HFFc6 (cell line): ENCODE data around the gene TNFRSF18. TPM values are rescaled to one million over a fixed set of nuclear protein-coding genes. Genes with fewer than 3 reads are reported as not detected.

ENCODE experiments used
- DNase-seq: peaks from one replicate; pipeline ENCODE4 v3.0.0-alpha.2; 2018
- H3K27ac Mint-ChIP-seq: 2 replicates; pipeline ENCODE4 v1.8.0; 2020; ENCODE audit warnings: mild to moderate bottlenecking, mixed read lengths
- H3K27me3 Mint-ChIP-seq: 2 replicates; pipeline ENCODE4 v1.8.0; 2021; ENCODE audit warnings: mild to moderate bottlenecking, moderate library complexity, mixed read lengths; ENCODE audit not compliant: insufficient read depth
- H3K36me3 Mint-ChIP-seq: 2 replicates; pipeline ENCODE4 v1.8.0; 2021; ENCODE audit warnings: low read depth, mixed read lengths
- H3K4me1 Mint-ChIP-seq: 2 replicates; pipeline ENCODE4 v1.8.0; 2020; ENCODE audit warnings: low read depth, mixed read lengths
- H3K4me3 Mint-ChIP-seq: 2 replicates; pipeline ENCODE4 v1.8.0; 2020; ENCODE audit warnings: mild to moderate bottlenecking, moderate library complexity, mixed read lengths
- H3K9me3 Mint-ChIP-seq: 2 replicates; pipeline ENCODE4 v1.8.0; 2020; ENCODE audit warnings: mild to moderate bottlenecking, mixed read lengths
- total RNA-seq, 6 experiments: library from RNA; stranded (reverse); fragmentation: NEBNext Ultra II Directional; extraction: Animal tissue kit (Norgen Biotek cat#: 25700); gene quantifications; 2 replicates in 1 of 6; 3 replicates in 5 of 6; pipeline ENCODE4 v1.2.3, GENCODE V29; 2021
- TF ChIP-seq, protein P1 (sequence below): fragments of 200-600 bp; sonication (generic); IDR thresholded peaks from 2 replicates; pipeline ENCODE4 v1.5.0; 2021; ENCODE audit warnings: antibody characterized with exemption, mild to moderate bottlenecking

Gene TNFRSF18
- total RNA-seq, 6 experiments from 2014 or later, result not detected

GRCh38 chr1:1200876-1201810 lies 5.2 kb downstream of the TNFRSF18 start:
- DNase-seq, result no peak
- H3K4me1 Mint-ChIP-seq, result no peaks in the 10 kb centered on the region

GRCh38 chr1:1199961-1200875 lies 6.2 kb downstream of the TNFRSF18 start:
- Mint-ChIP-seq H3K27ac (no peak overlapping the region), H3K4me1 (no peaks in the 10 kb centered on the region), H3K4me3 (no peak overlapping the region), H3K9me3 (peaks cover 2% of the 10 kb centered on the region), H3K27me3 (peaks cover 5% of the 10 kb centered on the region), H3K36me3 (peaks cover 2% of the 10 kb centered on the region; the same call in 1 of the 2 replicates)
- TF ChIP-seq, protein P1, sequence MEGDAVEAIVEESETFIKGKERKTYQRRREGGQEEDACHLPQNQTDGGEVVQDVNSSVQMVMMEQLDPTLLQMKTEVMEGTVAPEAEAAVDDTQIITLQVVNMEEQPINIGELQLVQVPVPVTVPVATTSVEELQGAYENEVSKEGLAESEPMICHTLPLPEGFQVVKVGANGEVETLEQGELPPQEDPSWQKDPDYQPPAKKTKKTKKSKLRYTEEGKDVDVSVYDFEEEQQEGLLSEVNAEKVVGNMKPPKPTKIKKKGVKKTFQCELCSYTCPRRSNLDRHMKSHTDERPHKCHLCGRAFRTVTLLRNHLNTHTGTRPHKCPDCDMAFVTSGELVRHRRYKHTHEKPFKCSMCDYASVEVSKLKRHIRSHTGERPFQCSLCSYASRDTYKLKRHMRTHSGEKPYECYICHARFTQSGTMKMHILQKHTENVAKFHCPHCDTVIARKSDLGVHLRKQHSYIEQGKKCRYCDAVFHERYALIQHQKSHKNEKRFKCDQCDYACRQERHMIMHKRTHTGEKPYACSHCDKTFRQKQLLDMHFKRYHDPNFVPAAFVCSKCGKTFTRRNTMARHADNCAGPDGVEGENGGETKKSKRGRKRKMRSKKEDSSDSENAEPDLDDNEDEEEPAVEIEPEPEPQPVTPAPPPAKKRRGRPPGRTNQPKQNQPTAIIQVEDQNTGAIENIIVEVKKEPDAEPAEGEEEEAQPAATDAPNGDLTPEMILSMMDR, result no peak
- no peak for DNase-seq

More at GRCh38 chr1:1200876-1201810, 5.2 kb downstream of the TNFRSF18 start:
- Mint-ChIP-seq H3K9me3 (no peaks in the 10 kb centered on the region), H3K27ac (no peak overlapping the region), H3K4me3 (no peak overlapping the region), H3K36me3 (no peaks in the 10 kb centered on the region), H3K27me3 (peaks cover 3% of the 10 kb centered on the region; the same call in 1 of the 2 replicates)
- TF ChIP-seq, protein P1, result no peak

DNA sequence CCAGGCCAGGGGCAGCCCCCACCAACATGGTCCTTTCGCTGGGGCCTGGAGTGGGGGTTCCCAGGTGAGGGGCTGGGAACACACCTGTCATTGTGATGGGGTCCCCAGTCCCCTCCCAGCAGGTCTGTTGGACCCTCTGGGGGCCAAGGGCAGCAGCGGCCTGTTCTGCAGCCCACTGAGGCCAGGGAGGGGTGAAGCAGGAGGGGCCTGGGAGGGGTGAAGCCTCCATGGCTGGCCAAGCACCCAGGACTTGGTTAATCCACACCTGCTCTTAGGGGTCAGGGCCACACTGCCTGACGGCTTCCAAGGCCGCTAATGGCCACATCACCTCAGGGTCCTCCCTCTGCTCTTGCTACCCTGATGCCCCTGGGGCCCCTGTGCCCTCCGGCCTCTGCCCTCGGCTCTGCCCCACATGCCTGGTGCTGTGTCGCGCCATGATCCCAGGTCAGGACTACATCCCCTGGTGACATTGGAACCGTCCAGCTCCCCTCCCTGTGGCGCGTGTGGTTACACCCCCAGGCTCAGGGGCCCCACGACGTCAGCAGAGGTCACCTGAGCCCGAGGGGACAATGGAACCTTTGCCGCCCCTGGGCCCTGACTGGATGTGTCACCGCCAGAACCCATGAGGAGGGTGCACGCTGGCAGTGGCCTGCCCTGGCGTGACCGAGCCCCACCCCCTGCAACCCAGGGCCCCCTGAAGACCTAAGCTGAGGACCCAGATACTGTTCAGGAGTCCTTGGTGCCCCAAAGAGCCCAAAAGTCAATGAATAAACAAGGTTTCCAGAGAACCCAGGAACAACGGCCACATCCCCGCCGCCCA lies 7.0 kb downstream of the TNFRSF18 start:
- no peak overlapping the region for H3K27ac Mint-ChIP-seq
- DNase-seq, result no peak
- H3K27me3 Mint-ChIP-seq, result peaks cover 5% of the 10 kb centered on the region
- H3K4me1 Mint-ChIP-seq, result no peaks in the 10 kb centered on the region
- peaks cover 11% of the 10 kb centered on the region; the same call in 1 of the 2 replicates for H3K36me3 Mint-ChIP-seq
- peaks cover 11% of the 10 kb centered on the region for H3K9me3 Mint-ChIP-seq
- H3K4me3 Mint-ChIP-seq, result no peak overlapping the region
- TF ChIP-seq, protein P1, result no peak

DNA sequence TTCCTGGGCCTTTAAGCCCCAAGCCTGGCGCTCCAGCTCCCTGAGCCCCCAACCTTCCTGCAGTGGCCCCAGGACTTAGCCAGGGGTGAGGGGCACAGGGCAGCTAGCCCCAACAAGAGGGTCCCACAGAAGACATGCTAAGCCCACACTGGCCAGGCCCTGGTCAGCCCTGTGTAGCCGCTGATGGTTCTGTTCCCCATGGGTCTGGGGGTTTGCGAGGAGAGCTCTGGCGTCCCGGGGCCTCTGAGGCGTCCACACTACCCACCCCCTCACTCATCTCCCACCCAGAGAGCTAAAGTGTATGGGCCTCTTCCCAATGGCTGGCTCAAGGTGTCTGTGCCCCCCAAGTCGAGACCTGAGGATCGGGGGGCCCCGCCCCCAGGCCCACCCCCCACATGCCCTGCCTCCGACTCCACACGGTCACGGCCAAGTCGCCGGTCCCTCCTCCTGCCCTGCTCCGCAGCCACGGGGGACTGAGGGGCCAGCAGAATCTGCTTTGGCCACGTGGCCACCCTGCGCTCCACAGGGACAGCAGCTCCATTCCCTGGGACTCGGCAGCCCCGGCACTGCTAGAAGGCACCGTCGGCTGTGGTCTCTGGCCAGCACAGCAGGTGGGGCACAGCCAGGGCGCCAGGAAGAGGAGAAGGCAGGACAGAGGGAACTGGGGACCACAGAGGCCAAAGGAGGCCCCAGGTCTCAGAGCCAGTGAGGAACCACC lies 7.8 kb downstream of the TNFRSF18 start:
- peaks cover 14% of the 10 kb centered on the region for H3K9me3 Mint-ChIP-seq
- no peak overlapping the region for H3K4me3 Mint-ChIP-seq
- peaks cover 5% of the 10 kb centered on the region for H3K27me3 Mint-ChIP-seq
- H3K36me3 Mint-ChIP-seq, result peaks cover 14% of the 10 kb centered on the region; the same call in 1 of the 2 replicates
- TF ChIP-seq, protein P1, result no peak
- DNase-seq, result no peak
- no peak overlapping the region for H3K27ac Mint-ChIP-seq
- no peaks in the 10 kb centered on the region for H3K4me1 Mint-ChIP-seq
